Putamen (tissue), 1 donor: ENCODE measurements around the gene TENM3.

Experiments used
- DNase-seq: peaks from one replicate; pipeline ENCODE4 v3.0.0-alpha.2; 2016; ENCODE audit warnings: low spot score

Gene TENM3

GRCh38 chr4:182842759-182843390 lies 599.7 kb downstream of the TENM3 start:
- DNase-seq, result no peak

- no peak for DNase-seq
Measured at GRCh38 chr4:182843808-182844325, 600.7 kb downstream of the TENM3 start.

GRCh38 chr4:182845618-182846017 lies 602.4 kb downstream of the TENM3 start:
- no peak for DNase-seq

GRCh38 chr4:182846036-182846435 lies 602.8 kb downstream of the TENM3 start:
- DNase-seq, result no peak

GRCh38 chr4:182847576-182848450 lies 604.6 kb downstream of the TENM3 start:
- DNase-seq, result no peak

- DNase-seq, result no peak
Measured at GRCh38 chr4:182848685-182849084, 605.5 kb downstream of the TENM3 start.
